HUES6 (cell line): ENCODE data around the gene SRGAP1.

Experiments
- H3K27ac ChIP-seq: 2 replicates; pipeline ENCODE4 v1.7.0; 2013; ENCODE audit warnings: low read depth, mild to moderate bottlenecking, low read length, inconsistent platforms
- H3K27me3 ChIP-seq: 2 replicates; pipeline ENCODE4 v1.6.1; 2013; ENCODE audit warnings: low read length; ENCODE audit not compliant: control insufficient read depth, insufficient read depth
- H3K36me3 ChIP-seq: 2 replicates; pipeline ENCODE4 v1.6.1; 2013; ENCODE audit warnings: low read length; ENCODE audit not compliant: control insufficient read depth, insufficient read depth
- H3K4me1 ChIP-seq: 2 replicates; pipeline ENCODE4 v1.6.1; 2013; ENCODE audit warnings: low read length; ENCODE audit not compliant: control insufficient read depth, insufficient read depth
- H3K4me3 ChIP-seq: 2 replicates; pipeline ENCODE4 v1.5.1; 2013; ENCODE audit warnings: low read depth, low read length
- H3K9ac ChIP-seq: one replicate; pipeline ENCODE4 v1.6.1; 2013; ENCODE audit warnings: mild to moderate bottlenecking, low read length
- H3K9me3 ChIP-seq: 2 replicates; pipeline ENCODE4 v1.6.1; 2013; ENCODE audit warnings: low read depth, low read length; ENCODE audit not compliant: control insufficient read depth, insufficient read depth

SRGAP1 gene

GRCh38 chr12:63893170-63893569 is 48.7 kb downstream of the SRGAP1 start:
- Histone ChIP-seq H3K9me3 (no peaks in the 10 kb centered on the region), H3K27me3 (no peaks in the 10 kb centered on the region), H3K27ac (no peak overlapping the region), H3K4me1 (peaks cover 22% of the 10 kb centered on the region), H3K36me3 (no peaks in the 10 kb centered on the region), H3K4me3 (peak overlapping the region; percentile 14; the same call in 1 of the 2 replicates), H3K9ac (no peak overlapping the region)

- Histone ChIP-seq H3K27me3 (no peaks in the 10 kb centered on the region), H3K27ac (no peak overlapping the region), H3K4me1 (peaks cover 23% of the 10 kb centered on the region), H3K9me3 (no peaks in the 10 kb centered on the region), H3K4me3 (no peak overlapping the region), H3K36me3 (no peaks in the 10 kb centered on the region), H3K9ac (no peak overlapping the region)
These were observed 49.6 kb downstream of the SRGAP1 start for GRCh38 chr12:63894132-63894531.

GRCh38 chr12:63895841-63896240 is 51.3 kb downstream of the SRGAP1 start:
- H3K9ac ChIP-seq, result no peak overlapping the region
- H3K27ac ChIP-seq, result no peak overlapping the region
- H3K4me1 ChIP-seq, result peaks cover 23% of the 10 kb centered on the region
- no peak overlapping the region for H3K4me3 ChIP-seq
- no peaks in the 10 kb centered on the region for H3K27me3 ChIP-seq
- H3K9me3 ChIP-seq, result no peaks in the 10 kb centered on the region
- no peaks in the 10 kb centered on the region for H3K36me3 ChIP-seq

GRCh38 chr12:63897931-63898330 is 53.4 kb downstream of the SRGAP1 start:
- Histone ChIP-seq H3K9me3 (no peaks in the 10 kb centered on the region), H3K9ac (no peak overlapping the region), H3K36me3 (no peaks in the 10 kb centered on the region), H3K27ac (peak overlapping the region; percentile 9; the same call in 1 of the 2 replicates), H3K4me3 (no peak overlapping the region), H3K4me1 (peaks cover 18% of the 10 kb centered on the region), H3K27me3 (no peaks in the 10 kb centered on the region)

- no peaks in the 10 kb centered on the region for H3K9me3 ChIP-seq
- H3K4me1 ChIP-seq, result peaks cover 12% of the 10 kb centered on the region; the same call in 1 of the 2 replicates
- H3K36me3 ChIP-seq, result no peaks in the 10 kb centered on the region
- no peak overlapping the region for H3K4me3 ChIP-seq
- no peaks in the 10 kb centered on the region for H3K27me3 ChIP-seq
- no peak overlapping the region for H3K27ac ChIP-seq
- H3K9ac ChIP-seq, result no peak overlapping the region
These were observed 54.4 kb downstream of the SRGAP1 start for GRCh38 chr12:63898764-63899337.

- H3K9me3 ChIP-seq, result no peaks in the 10 kb centered on the region
- no peaks in the 10 kb centered on the region for H3K36me3 ChIP-seq
- H3K4me1 ChIP-seq, result peaks cover 12% of the 10 kb centered on the region; the same call in 1 of the 2 replicates
- no peak overlapping the region for H3K4me3 ChIP-seq
- no peak overlapping the region for H3K9ac ChIP-seq
- H3K27ac ChIP-seq, result no peak overlapping the region
- H3K27me3 ChIP-seq, result no peaks in the 10 kb centered on the region
These were observed 54.9 kb downstream of the SRGAP1 start for GRCh38 chr12:63899396-63899795.

- Histone ChIP-seq H3K9ac (no peak overlapping the region), H3K4me3 (no peak overlapping the region), H3K27ac (no peak overlapping the region), H3K4me1 (peaks cover 12% of the 10 kb centered on the region; the same call in 1 of the 2 replicates), H3K36me3 (no peaks in the 10 kb centered on the region), H3K27me3 (no peaks in the 10 kb centered on the region), H3K9me3 (no peaks in the 10 kb centered on the region)
These were observed 56.7 kb downstream of the SRGAP1 start for GRCh38 chr12:63900922-63901793.

- Histone ChIP-seq H3K27ac (no peak overlapping the region), H3K4me1 (no peaks in the 10 kb centered on the region), H3K27me3 (no peaks in the 10 kb centered on the region)
These were observed 60.2 kb downstream of the SRGAP1 start for GRCh38 chr12:63904653-63905052.

GRCh38 chr12:63905544-63905943 is 61.0 kb downstream of the SRGAP1 start:
- Histone ChIP-seq H3K4me1 (no peaks in the 10 kb centered on the region), H3K27me3 (no peaks in the 10 kb centered on the region), H3K9ac (no peak overlapping the region), H3K27ac (no peak overlapping the region), H3K4me3 (no peak overlapping the region), H3K9me3 (0 out of 2 replicates have a peak, but pooled peaks cover 2% of the 10 kb centered on the region), H3K36me3 (no peaks in the 10 kb centered on the region)

More at GRCh38 chr12:63904653-63905052, 60.2 kb downstream of the SRGAP1 start:
- Histone ChIP-seq H3K36me3 (no peaks in the 10 kb centered on the region), H3K9me3 (0 out of 2 replicates have a peak, but pooled peaks cover 2% of the 10 kb centered on the region), H3K4me3 (no peak overlapping the region), H3K9ac (no peak overlapping the region)

- Histone ChIP-seq H3K27me3 (no peaks in the 10 kb centered on the region), H3K36me3 (no peaks in the 10 kb centered on the region), H3K9ac (no peak overlapping the region), H3K27ac (no peak overlapping the region), H3K9me3 (0 out of 2 replicates have a peak, but pooled peaks cover 2% of the 10 kb centered on the region), H3K4me3 (no peak overlapping the region), H3K4me1 (no peaks in the 10 kb centered on the region)
These were observed 62.4 kb downstream of the SRGAP1 start for GRCh38 chr12:63906876-63907275.

GRCh38 chr12:63907561-63907960 is 63.1 kb downstream of the SRGAP1 start:
- Histone ChIP-seq H3K9me3 (0 out of 2 replicates have a peak, but pooled peaks cover 2% of the 10 kb centered on the region), H3K36me3 (no peaks in the 10 kb centered on the region), H3K27ac (no peak overlapping the region), H3K27me3 (no peaks in the 10 kb centered on the region), H3K9ac (no peak overlapping the region), H3K4me1 (no peaks in the 10 kb centered on the region), H3K4me3 (no peak overlapping the region)
